GM23338 (cell line): ENCODE measurements around the gene HOXA5. TPM values are rescaled to one million over a fixed set of nuclear protein-coding genes. Genes with fewer than 3 reads are reported as not detected.

Experiments
- ATAC-seq: fragments of 200-7000 bp; cut with Tn5 transposase; 3 replicates; pipeline ENCODE4 v1.9.1; 2020
- DNase-seq: peaks from one replicate; pipeline ENCODE4 v3.0.0-alpha.2; 2015; ENCODE audit warnings: low spot score
- H2AFZ ChIP-seq: fragments of 200-600 bp; sonication (generic); 2 replicates; pipeline ENCODE4 v1.8.0; 2016; ENCODE audit warnings: antibody characterized with exemption, mild to moderate bottlenecking, moderate library complexity
- H3F3A ChIP-seq: fragments of 200-600 bp; sonication (generic); replicated peaks from 2 replicates; pipeline ENCODE4 v1.8.0; 2017; ENCODE audit warnings: antibody characterized with exemption, mixed run types, low read depth
- H3K27ac ChIP-seq: fragments of 200-600 bp; sonication (generic); 2 replicates; pipeline ENCODE4 v1.6.1; 2016; ENCODE audit warnings: low read depth
- H3K27me3 ChIP-seq: fragments of 200-600 bp; sonication (generic); 2 replicates; pipeline ENCODE4 v1.8.0; 2016; ENCODE audit warnings: mild to moderate bottlenecking, mixed run types, moderate library complexity; ENCODE audit not compliant: insufficient read depth
- H3K36me3 ChIP-seq: fragments of 200-600 bp; sonication (generic); 2 replicates; pipeline ENCODE4 v1.8.0; 2016; ENCODE audit warnings: mild to moderate bottlenecking; ENCODE audit not compliant: insufficient read depth
- H3K4me1 ChIP-seq: fragments of 200-600 bp; sonication (generic); 2 replicates; pipeline ENCODE4 v1.8.0; 2016; ENCODE audit warnings: mild to moderate bottlenecking, moderate library complexity; ENCODE audit not compliant: insufficient read depth
- H3K4me2 ChIP-seq: fragments of 200-600 bp; sonication (generic); 2 replicates; pipeline ENCODE4 v1.7.1; 2017; ENCODE audit warnings: mixed run types
- H3K4me3 ChIP-seq: fragments of 200-600 bp; sonication (generic); 2 replicates; pipeline ENCODE4 v1.6.1; 2016; ENCODE audit warnings: mixed run types
- H3K79me2 ChIP-seq: fragments of 200-600 bp; sonication (generic); replicated peaks from 2 replicates; pipeline ENCODE4 v1.8.0; 2017; ENCODE audit warnings: mild to moderate bottlenecking; ENCODE audit not compliant: insufficient read depth
- H3K9me2 ChIP-seq: fragments of 200-600 bp; sonication (generic); 2 replicates; pipeline ENCODE4 v1.8.0; 2017; ENCODE audit not compliant: insufficient read depth
- H4K20me1 ChIP-seq: fragments of 200-600 bp; sonication (generic); replicated peaks from 2 replicates; pipeline ENCODE4 v1.8.0; 2017; ENCODE audit warnings: mild to moderate bottlenecking; ENCODE audit not compliant: insufficient read depth
- H3K27ac Mint-ChIP-seq: 2 replicates; pipeline ENCODE4 v1.8.0; 2020; ENCODE audit warnings: inconsistent platforms, mild to moderate bottlenecking, moderate library complexity, mixed read lengths
- H3K27me3 Mint-ChIP-seq: 3 replicates; pipeline ENCODE4 v1.8.0; 2022; ENCODE audit warnings: low read depth, mild to moderate bottlenecking, moderate library complexity, mixed read lengths, inconsistent platforms; ENCODE audit not compliant: insufficient read depth, poor library complexity
- H3K36me3 Mint-ChIP-seq: 3 replicates; pipeline ENCODE4 v1.8.0; 2021; ENCODE audit warnings: low read depth, mild to moderate bottlenecking, inconsistent platforms, moderate library complexity, mixed read lengths
- H3K4me1 Mint-ChIP-seq: 3 replicates; pipeline ENCODE4 v1.8.0; 2020; ENCODE audit warnings: mild to moderate bottlenecking, inconsistent platforms, mixed read lengths
- H3K4me3 Mint-ChIP-seq: 3 replicates; pipeline ENCODE4 v1.8.0; 2021; ENCODE audit warnings: moderate library complexity, mild to moderate bottlenecking, inconsistent platforms, mixed read lengths
- H3K9me3 Mint-ChIP-seq: 3 replicates; pipeline ENCODE4 v1.8.0; 2020; ENCODE audit warnings: moderate library complexity, mild to moderate bottlenecking, inconsistent platforms, mixed read lengths
- CREB1 ChIP-seq: fragments of 250-450 bp; sonication (Bioruptor Pico); IDR thresholded peaks from 2 replicates; pipeline ENCODE4 v1.5.0; 2020; ENCODE audit warnings: low read depth, mild to moderate bottlenecking, moderate library complexity
- CTCF ChIP-seq, 2 experiments: fragments of 200-600 bp in 1 of 2; sonication (generic) in 1 of 2; conservative IDR thresholded peaks; 2 replicates each; pipeline versions ENCODE4 v1.5.1 to v1.6.1; 2016 to 2017; ENCODE audit warnings: antibody characterized with exemption in 2 of 2, low read depth in 2 of 2, mild to moderate bottlenecking in 2 of 2, moderate library complexity in 1 of 2
- ETS1 ChIP-seq: IDR thresholded peaks from 2 replicates; pipeline ENCODE4 v1.6.1; 2016; ENCODE audit warnings: antibody characterized with exemption
- EZH2 ChIP-seq: fragments of 200-600 bp; sonication (generic); IDR thresholded peaks from one replicate; pipeline ENCODE4 v1.8.0; 2017; ENCODE audit warnings: antibody characterized with exemption, mild to moderate bottlenecking, low read depth; ENCODE audit not compliant: unreplicated experiment
- EZH2phosphoT487 ChIP-seq: fragments of 200-600 bp; sonication (generic); IDR thresholded peaks from one replicate; pipeline ENCODE4 v1.8.1; 2018; ENCODE audit warnings: antibody characterized with exemption; ENCODE audit not compliant: unreplicated experiment
- JUNB ChIP-seq: IDR thresholded peaks from one replicate; pipeline ENCODE4 v1.6.1; 2016; ENCODE audit warnings: antibody characterized with exemption; ENCODE audit not compliant: unreplicated experiment
- NANOG ChIP-seq: IDR thresholded peaks from 2 replicates; pipeline ENCODE4 v1.6.1; 2016; ENCODE audit warnings: antibody characterized with exemption, borderline replicate concordance
- POLR2AphosphoS5 ChIP-seq: IDR thresholded peaks from 2 replicates; pipeline ENCODE4 v1.6.1; 2016; ENCODE audit warnings: antibody characterized with exemption, low read depth
- STAT1 ChIP-seq: IDR thresholded peaks from one replicate; pipeline ENCODE4 v1.6.1; 2016; ENCODE audit warnings: antibody characterized with exemption; ENCODE audit not compliant: unreplicated experiment
- ZNF114 ChIP-seq: fragments of 250-450 bp; sonication (Bioruptor Pico); IDR thresholded peaks from 2 replicates; pipeline ENCODE4 v1.5.0; 2020; ENCODE audit warnings: mild to moderate bottlenecking, moderate library complexity
- ZNF331 ChIP-seq: fragments of 250-450 bp; sonication (Bioruptor Pico); IDR thresholded peaks from 2 replicates; pipeline ENCODE4 v1.5.0; 2020; ENCODE audit warnings: low read depth, mild to moderate bottlenecking, moderate library complexity
- polyA plus RNA-seq: library from polyadenylated mRNA; unstranded; fragments of >200 nt; fragmentation: Nextera tagmentation; extraction: Ambion mirVana; gene quantifications from 2 replicates; pipeline ENCODE4 v1.2.1, GENCODE V29; 2016
- total RNA-seq: library from RNA; depleted of rRNA; stranded (reverse); fragments of >200 nt; shearing (Covaris generic); gene quantifications from 2 replicates; pipeline ENCODE4 v1.2.3, GENCODE V29; 2014

The HOXA5 gene
- total and polyA plus RNA-seq, 2 experiments from 2014 or later, result not detected

- no peak overlapping the region for H3K4me3 ChIP-seq
- H2AFZ ChIP-seq, result no peak overlapping the region
- no peak for DNase-seq
- H3K27ac Mint-ChIP-seq, result no peak overlapping the region
- H4K20me1 ChIP-seq, result peaks cover 54% of the 10 kb centered on the region
- H3K9me3 Mint-ChIP-seq, result peaks cover 2% of the 10 kb centered on the region; the same call in 1 of the 3 replicates
- H3K4me3 Mint-ChIP-seq, result no peak overlapping the region
- no peak for ATAC-seq
- H3K27me3 ChIP-seq, result peaks cover 100% of the 10 kb centered on the region
- H3K4me1 Mint-ChIP-seq, result peaks cover 20% of the 10 kb centered on the region
- peaks cover 95% of the 10 kb centered on the region for H3K27me3 Mint-ChIP-seq
- TF ChIP-seq ETS1 (no peak), EZH2 (peak; percentile 54)
- H3K27ac ChIP-seq, result no peak overlapping the region
- no peaks in the 10 kb centered on the region for H3K36me3 ChIP-seq
- peaks cover 37% of the 10 kb centered on the region for H3F3A ChIP-seq
- H3K9me2 ChIP-seq, result no peaks in the 10 kb centered on the region
- no peak overlapping the region for H3K4me2 ChIP-seq
- H3K79me2 ChIP-seq, result no peaks in the 10 kb centered on the region
- H3K4me1 ChIP-seq, result peaks cover 33% of the 10 kb centered on the region
- no peaks in the 10 kb centered on the region; the same call in 2 of the 3 replicates for H3K36me3 Mint-ChIP-seq
Measured at GRCh38 chr7:27176962-27177794, 33.7 kb upstream of the HOXA5 start.

- Histone ChIP-seq H3K36me3 (no peaks in the 10 kb centered on the region), H3F3A (peaks cover 42% of the 10 kb centered on the region), H3K4me1 (peaks cover 36% of the 10 kb centered on the region), H3K79me2 (no peaks in the 10 kb centered on the region), H3K27ac (no peak overlapping the region), H3K9me2 (no peaks in the 10 kb centered on the region), H3K4me3 (no peak overlapping the region), H2AFZ (no peak overlapping the region), H3K4me2 (no peak overlapping the region), H3K27me3 (peaks cover 100% of the 10 kb centered on the region), H4K20me1 (peaks cover 52% of the 10 kb centered on the region)
- peaks cover 22% of the 10 kb centered on the region for H3K4me1 Mint-ChIP-seq
- DNase-seq, result no peak
- peaks cover 95% of the 10 kb centered on the region for H3K27me3 Mint-ChIP-seq
- H3K9me3 Mint-ChIP-seq, result peaks cover 8% of the 10 kb centered on the region; the same call in 2 of the 3 replicates
- H3K4me3 Mint-ChIP-seq, result no peak overlapping the region
- H3K27ac Mint-ChIP-seq, result no peak overlapping the region
- H3K36me3 Mint-ChIP-seq, result no peaks in the 10 kb centered on the region; the same call in 2 of the 3 replicates
- ATAC-seq, result no peak
- TF ChIP-seq CREB1 (no peak), EZH2 (no peak), EZH2phosphoT487 (no peak), NANOG (no peak), CTCF (conservative IDR thresholded peaks at IDR 0.05; ENCODE audit: low read depth in 2 of 2) (no peak), JUNB (no peak), POLR2AphosphoS5 (no peak), ZNF331 (CRISPR knock-in tag) (no peak), STAT1 (no peak), ZNF114 (no peak)
Measured at GRCh38 chr7:27176524-27176845, 33.0 kb upstream of the HOXA5 start.
